H54 (cell line): ENCODE results near the gene SLC12A5.
A peak's percentile ranks its signal among the peaks of the same experiment; 100 is the strongest.

ENCODE experiments used
- DNase-seq: peaks from one replicate; pipeline ENCODE4 v3.0.0; 2011; ENCODE audit warnings: low spot score, mixed read lengths; ENCODE audit not compliant: insufficient read length
- FAIRE-seq: peaks from 3 replicates; lab custom pipeline; 2011; peaks lifted over from hg19 to GRCh38; lab: Jason Lieb, UNC
- POLR2A ChIP-seq: IDR thresholded peaks from 2 replicates; pipeline ENCODE4 v1.6.1; 2011; ENCODE audit warnings: low read depth, mild to moderate bottlenecking, low read length

The SLC12A5 gene

GRCh38 chr20:46046588-46047310, 17.7 kb downstream of the SLC12A5 start:
- DNase-seq (no peak), FAIRE-seq (no peak)
- TF ChIP-seq POLR2A, result no peak

- no peak for DNase-seq
- TF ChIP-seq POLR2A, result no peak
- FAIRE-seq, result no peak
These were observed 18.8 kb downstream of the SLC12A5 start for GRCh38 chr20:46047821-46048220.

DNA sequence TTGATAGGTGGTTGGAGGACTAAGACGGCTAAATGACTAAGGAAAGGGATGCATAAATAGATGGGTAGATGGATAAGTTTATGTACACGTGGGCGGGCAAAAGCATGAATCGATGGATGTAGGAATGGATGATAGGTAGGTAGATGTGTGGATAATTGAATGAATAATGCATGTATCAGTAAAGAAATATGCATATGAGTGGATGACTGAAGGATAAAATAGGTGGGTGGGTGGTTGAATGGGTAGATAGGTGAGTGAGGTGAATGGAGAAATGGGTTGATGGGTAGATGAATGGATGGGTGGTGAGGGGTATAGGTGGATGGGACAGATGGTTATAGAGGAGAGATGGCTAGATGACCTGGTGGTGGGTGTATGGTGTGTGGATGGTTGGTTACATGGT, 20.2 kb downstream of the SLC12A5 start:
- no peak for FAIRE-seq
- no peak for DNase-seq
- TF ChIP-seq POLR2A, result no peak

GRCh38 chr20:46049815-46050214, 20.8 kb downstream of the SLC12A5 start:
- FAIRE-seq (no peak), DNase-seq (no peak)
- TF ChIP-seq POLR2A, result no peak

GRCh38 chr20:46050444-46050843, 21.4 kb downstream of the SLC12A5 start:
- TF ChIP-seq POLR2A, result no peak
- FAIRE-seq (no peak), DNase-seq (no peak)

- no peak for TF ChIP-seq POLR2A
- FAIRE-seq (no peak), DNase-seq (no peak)
These were observed 21.9 kb downstream of the SLC12A5 start for GRCh38 chr20:46050885-46051284.

DNA sequence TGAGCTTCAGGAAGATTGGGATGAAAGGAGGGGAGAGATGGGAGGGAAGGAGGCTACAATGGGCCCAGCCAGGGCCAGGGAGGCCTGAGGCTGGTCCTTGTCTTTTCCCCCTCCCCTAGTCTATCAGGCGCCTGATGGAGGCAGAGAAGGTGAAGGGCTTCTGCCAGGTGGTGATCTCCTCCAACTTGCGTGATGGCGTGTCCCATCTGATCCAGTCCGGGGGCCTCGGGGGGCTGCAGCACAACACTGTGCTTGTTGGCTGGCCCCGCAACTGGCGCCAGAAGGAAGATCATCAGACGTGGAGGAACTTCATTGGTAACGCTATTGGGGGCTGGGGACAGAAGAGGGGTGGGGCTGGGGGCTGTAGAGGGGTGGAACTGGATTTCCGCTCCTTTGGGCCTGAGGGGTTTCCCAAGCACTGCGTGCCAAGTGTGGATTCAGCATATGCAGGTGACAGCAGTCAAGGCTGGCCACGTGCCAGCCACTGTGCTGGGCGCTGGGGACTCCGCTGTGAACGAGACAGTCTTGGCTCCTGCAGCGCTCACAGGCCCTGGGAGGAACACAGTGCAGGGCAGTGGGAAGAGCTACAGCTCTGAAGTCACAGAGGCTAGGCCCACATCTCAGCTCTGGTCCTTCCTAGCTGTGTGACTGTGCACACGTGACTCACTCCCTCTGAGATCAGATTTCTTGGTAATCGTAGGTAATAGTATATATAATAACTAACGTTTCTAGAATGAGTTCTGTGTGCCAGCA, 22.7 kb downstream of the SLC12A5 start:
- FAIRE-seq, result no peak
- no peak for TF ChIP-seq POLR2A
- DNase-seq, result peak; percentile 59

DNA sequence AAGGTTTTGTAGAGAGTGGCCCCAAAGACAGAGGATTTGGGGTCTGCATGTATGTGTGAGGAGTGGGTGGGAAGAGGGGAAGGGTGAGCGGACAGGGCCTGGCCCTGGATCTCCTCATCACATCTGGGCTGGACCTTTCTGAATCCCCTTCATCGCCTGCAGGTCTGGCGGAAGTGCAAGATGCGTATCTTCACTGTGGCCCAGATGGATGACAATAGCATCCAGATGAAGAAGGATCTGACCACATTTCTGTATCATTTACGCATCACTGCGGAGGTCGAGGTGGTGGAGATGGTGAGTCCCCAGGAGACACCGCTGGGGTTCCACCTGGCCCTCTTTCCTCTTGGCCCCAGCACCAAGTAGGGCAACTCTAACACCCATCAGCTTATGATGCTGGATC, 24.4 kb downstream of the SLC12A5 start:
- no peak for TF ChIP-seq POLR2A
- FAIRE-seq (no peak), DNase-seq (no peak)

DNA sequence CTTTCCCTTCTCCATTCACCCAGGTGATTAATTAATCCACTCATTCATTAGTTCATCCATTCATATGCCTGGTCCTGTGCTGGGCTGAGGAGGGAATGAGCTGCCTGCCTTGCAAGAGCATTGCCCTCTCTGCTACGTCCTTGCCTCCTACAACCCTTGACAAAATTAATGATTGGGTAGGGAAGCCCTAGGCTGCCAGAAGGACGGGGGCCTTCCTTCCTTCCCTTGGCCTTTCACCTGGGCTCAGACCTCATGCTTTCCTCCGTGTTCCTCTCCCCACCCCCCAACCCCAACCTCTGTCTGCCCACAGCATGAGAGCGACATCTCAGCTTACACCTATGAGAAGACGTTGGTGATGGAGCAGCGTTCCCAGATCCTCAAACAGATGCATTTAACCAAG, 25.6 kb downstream of the SLC12A5 start:
- TF ChIP-seq POLR2A, result no peak
- FAIRE-seq (no peak), DNase-seq (no peak)

GRCh38 chr20:46055269-46055668, 26.3 kb downstream of the SLC12A5 start:
- no peak for FAIRE-seq
- no peak for TF ChIP-seq POLR2A
- no peak for DNase-seq

GRCh38 chr20:46056027-46056833, 27.2 kb downstream of the SLC12A5 start:
- no peak for FAIRE-seq
- no peak for DNase-seq
- no peak for TF ChIP-seq POLR2A

GRCh38 chr20:46056970-46057855, 28.2 kb downstream of the SLC12A5 start:
- DNase-seq (peak; percentile 32), FAIRE-seq (no peak)
- TF ChIP-seq POLR2A, result no peak
